Measurements from ENCODE around the gene PCNX1. TPM values are rescaled to one million over a fixed set of nuclear protein-coding genes. Genes with fewer than 3 reads are reported as not detected.

PCNX1 gene
- total and polyA plus RNA-seq, 9 of the 15 experiments (the other 6 are each of a cell fraction or from before 2014, with no cell fraction given) = 0.30 to 4.5 (median 2.3) TPM

- TF ChIP-seq MGA (IDR thresholded peaks at IDR 0.05) = peak; percentile 48
- TF ChIP-seq L3MBTL2 (IDR thresholded peaks at IDR 0.05) = peak; percentile 44; the same call in 1 of the 2 replicates
- peak; percentile 73; the same call in 1 of the 2 replicates for TF ChIP-seq TOE1 (IDR thresholded peaks at IDR 0.05; ENCODE audit: borderline replicate concordance)
- TF ChIP-seq TOE1 (CRISPR knock-in tag; IDR thresholded peaks at IDR 0.05; ENCODE audit: borderline replicate concordance, low read depth) = no peak
- TF ChIP-seq TFE3 (CRISPR knock-in tag; IDR thresholded peaks at IDR 0.05) = peak; percentile 80
- TF ChIP-seq NR2C1 (IDR thresholded peaks at IDR 0.05) = peak; percentile 56; the same call in 1 of the 2 replicates
- TF ChIP-seq NR2C1 (tag; IDR thresholded peaks at IDR 0.05) = peak; percentile 62
- no peak for TF ChIP-seq EP400 (IDR thresholded peaks at IDR 0.05)
- no peak for TF ChIP-seq NR2C2 (CRISPR knock-in tag; IDR thresholded peaks at IDR 0.05)
- peak; percentile 62 for TF ChIP-seq NR2C2 (tag; IDR thresholded peaks at IDR 0.05)
- no peak for TF ChIP-seq PML (IDR thresholded peaks at IDR 0.05; ENCODE audit: low read length)
- TF ChIP-seq SMAD3 (CRISPR knock-in tag; conservative IDR thresholded peaks at IDR 0.05) = no peak
- 0 out of 2 replicates have a peak, but pooled peaks have one; percentile 14 for TF ChIP-seq CREM (IDR thresholded peaks at IDR 0.05; ENCODE audit: low read depth)
- no peak for TF ChIP-seq RBM17 (IDR thresholded peaks at IDR 0.05; ENCODE audit: borderline replicate concordance, low read depth, low read length)
- 0 out of 2 replicates have a peak, but pooled peaks have one; percentile 9 for TF ChIP-seq CXXC5 (CRISPR knock-in tag; IDR thresholded peaks at IDR 0.05)
- TF ChIP-seq ADNP (tag; IDR thresholded peaks at IDR 0.05) = no peak
These were observed 88.4 kb downstream of the PCNX1 start (continued) for GRCh38 chr14:70995671-70996070.
